ENCODE results near the gene MOCS1.

MOCS1 gene

GRCh38 chr6:39867592-39867991, 66.7 kb downstream of the MOCS1 start (continued):
- no peak for TF ChIP-seq KLF7 (tag by site-specific recombination; IDR thresholded peaks at IDR 0.05; ENCODE audit: borderline replicate concordance)

GRCh38 chr6:39865011-39865888, 69.0 kb downstream of the MOCS1 start:
- peaks cover 0 to 23% of the 10 kb centered on the region in 2 experiments; a peak in 2 of 3 replicates for H3K36me3 ChIP-seq (ENCODE audit: control insufficient read depth in 2 of 2, insufficient read depth in 1 of 2, low read length in 2 of 2)
- CTCF ChIA-PET, result interaction anchor here (0.6 to 5.5 kb wide), 61 partner anchors 9 to 1759 kb away, joined by 3 to 61 read pairs (median 4); no protein-coding TSS in a partner anchor

More at GRCh38 chr6:39865011-39865888, 69.0 kb downstream of the MOCS1 start:
- TF ChIP-seq ATF2 (tag by site-specific recombination; IDR thresholded peaks at IDR 0.05; ENCODE audit: low read depth) (no peak), ZBTB26 (tag by site-specific recombination; optimal IDR thresholded peaks at IDR 0.05) (no peak), ZSCAN30 (tag by site-specific recombination; IDR thresholded peaks at IDR 0.05) (no peak), ZNF768 (tag by site-specific recombination; IDR thresholded peaks at IDR 0.05) (no peak), IKZF3 (tag by site-specific recombination; IDR thresholded peaks at IDR 0.05) (peak; percentile 49; the same call in 1 of the 2 replicates), ZNF211 (tag by site-specific recombination; IDR thresholded peaks at IDR 0.05; ENCODE audit: low read depth) (no peak), ZNF76 (tag by site-specific recombination; IDR thresholded peaks at IDR 0.05; ENCODE audit: borderline replicate concordance, low read depth) (no peak), ZNF670 (tag by site-specific recombination; IDR thresholded peaks at IDR 0.05; ENCODE audit: low read depth) (no peak), ZNF488 (tag by site-specific recombination; IDR thresholded peaks at IDR 0.05) (no peak), GLI2 (tag by site-specific recombination; IDR thresholded peaks at IDR 0.05; ENCODE audit: borderline replicate concordance, low read depth) (no peak), ZNF664 (tag by site-specific recombination; IDR thresholded peaks at IDR 0.05) (no peak), ZNF654 (tag by site-specific recombination; IDR thresholded peaks at IDR 0.05; ENCODE audit: low read depth) (peak; percentile 56), ZNF571 (tag by site-specific recombination; IDR thresholded peaks at IDR 0.05) (no peak), ZNF280C (tag by site-specific recombination; IDR thresholded peaks at IDR 0.05) (no peak), ZNF19 (tag by site-specific recombination; IDR thresholded peaks at IDR 0.05; ENCODE audit: low read depth) (no peak), ZNF223 (tag by site-specific recombination; IDR thresholded peaks at IDR 0.05) (no peak), ZFP37 (tag by site-specific recombination; IDR thresholded peaks at IDR 0.05) (no peak), CTCF (tag by site-specific recombination; IDR thresholded peaks at IDR 0.05) (peak; percentile 48)
- H3K9me3 ChIP-seq (ENCODE audit: control insufficient read depth, insufficient read depth, low read depth, low read length), result no peaks in the 10 kb centered on the region
- H3K4me1 ChIP-seq (ENCODE audit: control insufficient read depth, insufficient read depth, low read length), result no peaks in the 10 kb centered on the region
- POLR2A ChIA-PET, result no interaction called here
- no peak overlapping the region for H3K27ac ChIP-seq (ENCODE audit: extremely low read depth, low read depth, low read length)
- H3K4me3 ChIP-seq (ENCODE audit: low read depth, low read length), result no peak overlapping the region
